GM12878 (cell line): ENCODE measurements around the gene HOOK2. TPM values are rescaled to one million over a fixed set of nuclear protein-coding genes. Genes with fewer than 3 reads are reported as not detected.
A peak's percentile ranks its signal among the peaks of the same experiment; 100 is the strongest.

Experiments used
- ATAC-seq: fragments of 200-7000 bp; cut with Tn5 transposase; 3 replicates; pipeline ENCODE4 v1.9.1; 2020; ENCODE audit warnings: mild to moderate bottlenecking, moderate library complexity
- BruUV-seq: library from RNA; stranded (reverse); fragments of 400-500 nt; replicated peaks from 2 replicates; lab custom pipeline; 2021; lab: Mats Ljungman, UMichigan
- CTCF ChIA-PET: fragments of 300-600 bp; sonication (Branson Sonifier 250); formaldehyde crosslinking; extraction: SDS; loops from one replicate; lab custom pipeline; 2021; ENCODE audit warnings: inconsistent platforms; lab: Yijun Ruan, JAX
- POLR2A ChIA-PET: fragments of 350-600 bp; formaldehyde crosslinking; extraction: SDS; loops from one replicate; lab custom pipeline; 2021; ENCODE audit warnings: inconsistent platforms; lab: Charles Lee
- RAD21 ChIA-PET: fragments of 300-600 bp; sonication (Branson Sonifier 250); formaldehyde crosslinking; loops from one replicate; lab custom pipeline; 2023; ENCODE audit warnings: antibody characterized with exemption; ENCODE audit not compliant: unreplicated experiment; lab: Charles Lee
- SMC1A ChIA-PET: fragments of 300-600 bp; sonication (Branson Sonifier 250); formaldehyde crosslinking; loops from one replicate; lab custom pipeline; 2023; ENCODE audit not compliant: unreplicated experiment, uncharacterized antibody; lab: Charles Lee
- DNase-seq: peaks from one replicate; pipeline ENCODE4 v3.0.0-alpha.2; 2011; ENCODE audit warnings: low read depth, low spot score
- FAIRE-seq: peaks from 3 replicates; lab custom pipeline; 2011; peaks lifted over from hg19 to GRCh38; lab: Jason Lieb, UNC
- H2AFZ ChIP-seq: 2 replicates; pipeline ENCODE4 v1.6.0; 2011; ENCODE audit warnings: low read depth, low read length, control low read depth; ENCODE audit not compliant: control insufficient read depth
- H3K27ac ChIP-seq: 2 replicates; pipeline ENCODE4 v1.5.1; 2011; ENCODE audit warnings: control low read depth; ENCODE audit not compliant: control insufficient read depth, insufficient read depth
- H3K27me3 ChIP-seq, 2 experiments: replicated peaks in 1 of 2; 2 replicates each; pipeline versions ENCODE4 v1.6.0 to v1.6.1; 2011; ENCODE audit warnings: low read length in 1 of 2; ENCODE audit not compliant: control insufficient read depth in 2 of 2, insufficient read depth in 2 of 2
- H3K36me3 ChIP-seq, 2 experiments: 2 replicates each; pipeline ENCODE4 v1.5.1; 2011; ENCODE audit warnings: low read length in 1 of 2; ENCODE audit not compliant: control insufficient read depth in 2 of 2, insufficient read depth in 2 of 2
- H3K4me1 ChIP-seq: 2 replicates; pipeline ENCODE4 v1.6.1; 2011; ENCODE audit warnings: mild to moderate bottlenecking, low read length, moderate library complexity, mixed read lengths; ENCODE audit not compliant: control insufficient read depth, insufficient read depth
- H3K4me2 ChIP-seq: 2 replicates; pipeline ENCODE4 v1.6.0; 2011; ENCODE audit warnings: control low read depth; ENCODE audit not compliant: control insufficient read depth, insufficient read depth
- H3K4me3 ChIP-seq: fragments of 200-600 bp; sonication (generic); 2 replicates; pipeline ENCODE4 v1.5.1; 2016
- H3K79me2 ChIP-seq: 2 replicates; pipeline ENCODE4 v1.6.0; 2011; ENCODE audit warnings: low read length; ENCODE audit not compliant: control insufficient read depth, insufficient read depth
- H3K9ac ChIP-seq: 2 replicates; pipeline ENCODE4 v1.8.0; 2011; ENCODE audit warnings: low read length, control low read depth, mixed read lengths; ENCODE audit not compliant: control insufficient read depth, insufficient read depth
- H3K9me3 ChIP-seq: replicated peaks from 3 replicates; pipeline ENCODE4 v1.5.1; 2011; ENCODE audit warnings: mild to moderate bottlenecking, low read length; ENCODE audit not compliant: control insufficient read depth, insufficient read depth
- H4K20me1 ChIP-seq: 2 replicates; pipeline ENCODE4 v1.6.0; 2011; ENCODE audit not compliant: control insufficient read depth, insufficient read depth
- FOS ChIP-seq: IDR thresholded peaks from 3 replicates; pipeline ENCODE4 v1.6.1; 2011; ENCODE audit warnings: borderline replicate concordance; ENCODE audit not compliant: insufficient read length; ENCODE audit errors: extremely low read depth
- HDAC6 ChIP-seq: fragments of 200-600 bp; sonication (generic); IDR thresholded peaks from one replicate; pipeline ENCODE4 v1.8.0; 2017; ENCODE audit warnings: antibody characterized with exemption; ENCODE audit not compliant: unreplicated experiment
- NBN ChIP-seq: fragments of 450-650 bp; IDR thresholded peaks from 2 replicates; pipeline ENCODE4 v1.6.1; 2016
- NFXL1 ChIP-seq: fragments of 450-650 bp; IDR thresholded peaks from 2 replicates; pipeline ENCODE4 v1.6.1; 2017; ENCODE audit warnings: antibody characterized with exemption, mild to moderate bottlenecking, borderline replicate concordance
- NR2C1 ChIP-seq: fragments of 450-650 bp; IDR thresholded peaks from 2 replicates; pipeline ENCODE4 v1.6.1; 2017; ENCODE audit warnings: antibody characterized with exemption, mild to moderate bottlenecking, moderate library complexity
- PAX5 ChIP-seq: IDR thresholded peaks from 2 replicates; pipeline ENCODE4 v1.6.1; 2011; ENCODE audit warnings: low read depth, low read length, borderline replicate concordance
- RELA ChIP-seq: fragments of 450-650 bp; IDR thresholded peaks from 2 replicates; pipeline ENCODE4 v1.8.0; 2014; ENCODE audit warnings: borderline replicate concordance; ENCODE audit not compliant: partially characterized antibody
- SIX5 ChIP-seq: IDR thresholded peaks from 2 replicates; pipeline ENCODE4 v1.6.1; 2011; ENCODE audit warnings: mild to moderate bottlenecking, low read depth, low read length, moderate library complexity; ENCODE audit not compliant: severe bottlenecking
- SMARCA5 ChIP-seq: fragments of 450-650 bp; IDR thresholded peaks from 2 replicates; pipeline ENCODE4 v1.6.1; 2017; ENCODE audit warnings: mild to moderate bottlenecking
- ZSCAN29 ChIP-seq: fragments of 450-650 bp; IDR thresholded peaks from 2 replicates; pipeline ENCODE4 v1.6.1; 2017; ENCODE audit warnings: mild to moderate bottlenecking, moderate library complexity
- WGBS: methylation state at CpG from one replicate; pipeline ENCODE4 v1.1.6; 2016; ENCODE audit warnings: low lambda C conversion rate; ENCODE audit not compliant: insufficient replicate concordance, insufficient coverage; ENCODE audit errors: missing lambda C conversion rate; 5-methylcytosine and 5-hydroxymethylcytosine counted together
- in situ Hi-C: fragments of 300-500 bp; cut with MboI; formaldehyde crosslinking; loops from 9 replicates; pipeline ENCODE4 v1.14.3; 2018; ENCODE audit warnings: mixed read lengths
- intact Hi-C: fragments of 100-400 bp; cut with micrococcal nuclease; formaldehyde crosslinking; loops from one replicate; pipeline ENCODE4 v1.14.2; 2022; ENCODE audit not compliant: unreplicated experiment
- polyA plus RNA-seq, 11 experiments: library from polyadenylated mRNA; depleted of rRNA in 4 of 11; unstranded in 6 of 11; stranded (reverse) in 5 of 11; fragments of >200 nt; fragmentation: Nextera tagmentation in 4 of 11; fragmentation: Illumina TruSeq in 1 of 11; extraction: Ambion mirVana in 4 of 11; extraction: Trizol in 1 of 11; gene quantifications; 1 replicate in 1 of 11; 2 replicates in 10 of 11; pipeline versions ENCODE4 v1.2.1 to v1.2.3, GENCODE V29; 2011 to 2016; ENCODE audit warnings: inconsistent platforms in 2 of 11, missing spikeins in 2 of 11, low read depth in 1 of 11
- total RNA-seq, 4 experiments: library from RNA; depleted of rRNA in 3 of 4; stranded (reverse); fragments of >200 nt in 3 of 4; fragmentation: Illumina TruSeq in 1 of 4; extraction: Trizol in 1 of 4; gene quantifications; 2 replicates each; pipeline versions ENCODE4 v1.2.1 to v1.2.3, GENCODE V29; 2013 to 2021
- TF ChIP-seq, protein P1 (sequence below): fragments of 450-650 bp; conservative IDR thresholded peaks from 2 replicates; pipeline ENCODE4 v1.6.1; 2017; ENCODE audit warnings: mild to moderate bottlenecking, moderate library complexity
- TF ChIP-seq, protein P2 (sequence below): fragments of 450-650 bp; IDR thresholded peaks from 2 replicates; pipeline ENCODE4 v1.6.1; 2017; ENCODE audit warnings: antibody characterized with exemption, mild to moderate bottlenecking, moderate library complexity

Gene HOOK2
- total and polyA plus RNA-seq, 10 of the 15 experiments (the other 5 are each of a cell fraction or from before 2014, with no cell fraction given), result 1.5 to 9.6 (median 6.2) TPM

- TF ChIP-seq HDAC6, result no peak
- TF ChIP-seq NBN, result 0 out of 2 replicates have a peak, but pooled peaks have one; percentile 59
- TF ChIP-seq SMARCA5, result no peak
- TF ChIP-seq FOS, result no peak
- peak; percentile 51; the same call in 1 of the 2 replicates for TF ChIP-seq PAX5
- TF ChIP-seq NR2C1, result 0 out of 2 replicates have a peak, but pooled peaks have one; percentile 16
- peak; percentile 65 for TF ChIP-seq SIX5
- peak; percentile 57 for TF ChIP-seq RELA
These were observed 26.3 kb upstream of the HOOK2 start, which contains the start of the genes PRDX2 and THSD8 (continued) for GRCh38 chr19:12801466-12802266.

- peaks cover 0 to 1% of the 10 kb centered on the region in 2 experiments; a peak in 2 of 4 replicates for H3K36me3 ChIP-seq
- no peaks in the 10 kb centered on the region for H3K9me3 ChIP-seq
- ATAC-seq (peak; percentile 36), FAIRE-seq (no peak), DNase-seq (no peak)
- in situ Hi-C loops, result no loop called here
- peak overlapping the region; percentile 88 for H2AFZ ChIP-seq
- ChIA-PET POLR2A (interaction anchor here (0.6 to 2.2 kb wide), 6 partner anchors 9 to 127 kb away, joined by 3 to 9 read pairs (median 6); partner anchors contain the start of gene JUNB), CTCF (interaction anchor here (1.4 to 12.9 kb wide), 4 partner anchors 23 to 47 kb away, joined by 8 to 537 read pairs (median 217); partner anchors contain the start of gene HOOK2), SMC1A (interaction anchor here (0.8 to 11.5 kb wide), 3 partner anchors 21 to 67 kb away, joined by 3 to 240 read pairs (median 3); partner anchors contain the start of gene TRIR), RAD21 (interaction anchor here (0.7 to 11.4 kb wide), 6 partner anchors 9 to 46 kb away, joined by 3 to 303 read pairs (median 4); partner anchors contain the start of gene HOOK2)
- H3K27ac ChIP-seq, result peak overlapping the region; percentile 63
- peak overlapping the region; percentile 98 for H3K4me2 ChIP-seq
- intact Hi-C loops, result no loop called here
- peaks cover 19% of the 10 kb centered on the region for H3K4me1 ChIP-seq
- WGBS, result 20% methylated on average over 37 of the region's 38 CpGs
- no peaks in the 10 kb centered on the region for H4K20me1 ChIP-seq
- H3K79me2 ChIP-seq, result peaks cover 13% of the 10 kb centered on the region
- no peaks in the 10 kb centered on the region for H3K27me3 ChIP-seq
- TF ChIP-seq ZSCAN29 (no peak), NFXL1 (0 out of 2 replicates have a peak, but pooled peaks have one; percentile 31)
- TF ChIP-seq, protein P1, sequence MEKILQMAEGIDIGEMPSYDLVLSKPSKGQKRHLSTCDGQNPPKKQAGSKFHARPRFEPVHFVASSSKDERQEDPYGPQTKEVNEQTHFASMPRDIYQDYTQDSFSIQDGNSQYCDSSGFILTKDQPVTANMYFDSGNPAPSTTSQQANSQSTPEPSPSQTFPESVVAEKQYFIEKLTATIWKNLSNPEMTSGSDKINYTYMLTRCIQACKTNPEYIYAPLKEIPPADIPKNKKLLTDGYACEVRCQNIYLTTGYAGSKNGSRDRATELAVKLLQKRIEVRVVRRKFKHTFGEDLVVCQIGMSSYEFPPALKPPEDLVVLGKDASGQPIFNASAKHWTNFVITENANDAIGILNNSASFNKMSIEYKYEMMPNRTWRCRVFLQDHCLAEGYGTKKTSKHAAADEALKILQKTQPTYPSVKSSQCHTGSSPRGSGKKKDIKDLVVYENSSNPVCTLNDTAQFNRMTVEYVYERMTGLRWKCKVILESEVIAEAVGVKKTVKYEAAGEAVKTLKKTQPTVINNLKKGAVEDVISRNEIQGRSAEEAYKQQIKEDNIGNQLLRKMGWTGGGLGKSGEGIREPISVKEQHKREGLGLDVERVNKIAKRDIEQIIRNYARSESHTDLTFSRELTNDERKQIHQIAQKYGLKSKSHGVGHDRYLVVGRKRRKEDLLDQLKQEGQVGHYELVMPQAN, result 0 out of 2 replicates have a peak, but pooled peaks have one; percentile 48
- TF ChIP-seq, protein P2, sequence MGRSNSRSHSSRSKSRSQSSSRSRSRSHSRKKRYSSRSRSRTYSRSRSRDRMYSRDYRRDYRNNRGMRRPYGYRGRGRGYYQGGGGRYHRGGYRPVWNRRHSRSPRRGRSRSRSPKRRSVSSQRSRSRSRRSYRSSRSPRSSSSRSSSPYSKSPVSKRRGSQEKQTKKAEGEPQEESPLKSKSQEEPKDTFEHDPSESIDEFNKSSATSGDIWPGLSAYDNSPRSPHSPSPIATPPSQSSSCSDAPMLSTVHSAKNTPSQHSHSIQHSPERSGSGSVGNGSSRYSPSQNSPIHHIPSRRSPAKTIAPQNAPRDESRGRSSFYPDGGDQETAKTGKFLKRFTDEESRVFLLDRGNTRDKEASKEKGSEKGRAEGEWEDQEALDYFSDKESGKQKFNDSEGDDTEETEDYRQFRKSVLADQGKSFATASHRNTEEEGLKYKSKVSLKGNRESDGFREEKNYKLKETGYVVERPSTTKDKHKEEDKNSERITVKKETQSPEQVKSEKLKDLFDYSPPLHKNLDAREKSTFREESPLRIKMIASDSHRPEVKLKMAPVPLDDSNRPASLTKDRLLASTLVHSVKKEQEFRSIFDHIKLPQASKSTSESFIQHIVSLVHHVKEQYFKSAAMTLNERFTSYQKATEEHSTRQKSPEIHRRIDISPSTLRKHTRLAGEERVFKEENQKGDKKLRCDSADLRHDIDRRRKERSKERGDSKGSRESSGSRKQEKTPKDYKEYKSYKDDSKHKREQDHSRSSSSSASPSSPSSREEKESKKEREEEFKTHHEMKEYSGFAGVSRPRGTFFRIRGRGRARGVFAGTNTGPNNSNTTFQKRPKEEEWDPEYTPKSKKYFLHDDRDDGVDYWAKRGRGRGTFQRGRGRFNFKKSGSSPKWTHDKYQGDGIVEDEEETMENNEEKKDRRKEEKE, result no peak
- peak overlapping the region; percentile 79 for H3K9ac ChIP-seq
- peak overlapping the region; percentile 95 for H3K4me3 ChIP-seq
- no TSS peak for BruUV-seq
These were observed 25.6 kb upstream of the HOOK2 start for GRCh38 chr19:12800923-12801465.
